RWPE2 (cell line): ENCODE data around the gene POGZ.

Experiments
- ATAC-seq: fragments of 200-7000 bp; cut with Tn5 transposase; 3 replicates; pipeline ENCODE4 v1.9.1; 2021; ENCODE audit warnings: low read depth
- DNase-seq: peaks from one replicate; pipeline ENCODE4 v3.0.0-alpha.2; 2020; ENCODE audit warnings: low spot score
- H3K27ac ChIP-seq: fragments of 450-650 bp; 2 replicates; pipeline ENCODE4 v1.5.1; 2017; ENCODE audit warnings: mild to moderate bottlenecking; ENCODE audit not compliant: poor library complexity, severe bottlenecking
- H3K27me3 ChIP-seq: fragments of 250-450 bp; sonication (Bioruptor Pico); 2 replicates; pipeline ENCODE4 v1.5.1; 2021; ENCODE audit warnings: mild to moderate bottlenecking, moderate library complexity; ENCODE audit not compliant: insufficient read depth, poor library complexity, severe bottlenecking
- H3K36me3 ChIP-seq: fragments of 250-450 bp; sonication (Bioruptor Pico); 2 replicates; pipeline ENCODE4 v1.5.1; 2020; ENCODE audit warnings: low read depth, mild to moderate bottlenecking, moderate library complexity
- H3K4me1 ChIP-seq: fragments of 250-450 bp; sonication (Bioruptor Pico); 2 replicates; pipeline ENCODE4 v1.5.1; 2021; ENCODE audit warnings: mild to moderate bottlenecking, moderate library complexity; ENCODE audit not compliant: insufficient read depth, poor library complexity, severe bottlenecking
- H3K4me3 ChIP-seq: fragments of 250-450 bp; sonication (Bioruptor Pico); 2 replicates; pipeline ENCODE4 v1.5.1; 2021; ENCODE audit warnings: mild to moderate bottlenecking, moderate library complexity; ENCODE audit not compliant: severe bottlenecking
- H3K9me3 ChIP-seq: fragments of 250-450 bp; sonication (Bioruptor Pico); 2 replicates; pipeline ENCODE4 v1.5.1; 2021; ENCODE audit warnings: mild to moderate bottlenecking, moderate library complexity; ENCODE audit not compliant: severe bottlenecking
- TF ChIP-seq, protein P1 (sequence below): fragments of 450-650 bp; IDR thresholded peaks from one replicate; pipeline ENCODE4 v1.5.1; 2017; ENCODE audit warnings: mild to moderate bottlenecking, moderate library complexity; ENCODE audit not compliant: poor library complexity, severe bottlenecking

The POGZ gene

DNA sequence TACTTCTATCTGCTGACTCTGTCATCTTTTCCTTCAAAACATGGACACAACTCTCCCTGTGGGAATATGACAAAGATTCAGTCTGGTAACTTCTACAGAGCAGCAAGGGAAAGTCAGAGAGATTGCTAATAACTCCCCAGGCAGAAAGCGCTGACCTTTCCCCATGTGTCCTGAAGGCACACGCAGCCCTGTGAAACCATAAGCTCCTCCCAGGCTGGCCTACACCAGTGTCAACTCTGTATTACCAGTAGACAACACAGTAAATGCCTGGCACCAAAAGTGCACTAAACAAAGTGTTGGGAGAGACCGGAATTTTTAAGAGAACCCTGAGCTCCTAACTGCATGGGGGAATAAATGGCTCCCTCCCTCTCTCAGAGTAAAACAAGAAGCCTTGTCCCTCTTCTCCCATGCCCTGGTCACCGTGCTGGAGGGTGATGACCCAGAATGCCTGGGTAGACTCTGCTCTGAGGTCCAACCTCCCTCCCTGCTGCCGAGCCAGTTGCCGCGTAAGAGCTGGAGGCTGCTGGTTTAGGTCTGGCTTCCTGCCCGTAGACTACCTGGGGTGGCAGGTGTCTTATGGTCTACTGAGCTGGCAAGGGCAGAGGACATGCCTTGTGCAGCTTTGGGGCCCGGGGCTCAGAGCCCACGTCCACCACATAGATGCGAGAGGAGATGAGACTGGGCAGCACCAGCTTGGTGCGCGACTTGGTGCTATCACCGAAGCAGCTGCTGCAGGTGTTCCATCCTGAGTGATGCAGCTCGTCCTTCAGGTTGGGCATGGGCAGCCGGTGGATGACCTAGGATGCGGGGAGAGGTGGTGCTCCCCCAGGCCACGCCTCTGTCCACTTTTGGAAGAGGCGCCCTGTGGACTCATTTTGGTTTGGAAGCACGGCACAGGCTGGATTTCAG, 90.6 kb downstream of the POGZ start:
- no peaks in the 10 kb centered on the region for H3K36me3 ChIP-seq
- ATAC-seq, result no peak
- TF ChIP-seq, protein P1, sequence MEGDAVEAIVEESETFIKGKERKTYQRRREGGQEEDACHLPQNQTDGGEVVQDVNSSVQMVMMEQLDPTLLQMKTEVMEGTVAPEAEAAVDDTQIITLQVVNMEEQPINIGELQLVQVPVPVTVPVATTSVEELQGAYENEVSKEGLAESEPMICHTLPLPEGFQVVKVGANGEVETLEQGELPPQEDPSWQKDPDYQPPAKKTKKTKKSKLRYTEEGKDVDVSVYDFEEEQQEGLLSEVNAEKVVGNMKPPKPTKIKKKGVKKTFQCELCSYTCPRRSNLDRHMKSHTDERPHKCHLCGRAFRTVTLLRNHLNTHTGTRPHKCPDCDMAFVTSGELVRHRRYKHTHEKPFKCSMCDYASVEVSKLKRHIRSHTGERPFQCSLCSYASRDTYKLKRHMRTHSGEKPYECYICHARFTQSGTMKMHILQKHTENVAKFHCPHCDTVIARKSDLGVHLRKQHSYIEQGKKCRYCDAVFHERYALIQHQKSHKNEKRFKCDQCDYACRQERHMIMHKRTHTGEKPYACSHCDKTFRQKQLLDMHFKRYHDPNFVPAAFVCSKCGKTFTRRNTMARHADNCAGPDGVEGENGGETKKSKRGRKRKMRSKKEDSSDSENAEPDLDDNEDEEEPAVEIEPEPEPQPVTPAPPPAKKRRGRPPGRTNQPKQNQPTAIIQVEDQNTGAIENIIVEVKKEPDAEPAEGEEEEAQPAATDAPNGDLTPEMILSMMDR, result no peak
- H3K4me3 ChIP-seq, result no peak overlapping the region
- DNase-seq, result no peak
- no peak overlapping the region for H3K27ac ChIP-seq
- no peaks in the 10 kb centered on the region for H3K4me1 ChIP-seq
- no peaks in the 10 kb centered on the region for H3K9me3 ChIP-seq
- H3K27me3 ChIP-seq, result no peaks in the 10 kb centered on the region

DNA sequence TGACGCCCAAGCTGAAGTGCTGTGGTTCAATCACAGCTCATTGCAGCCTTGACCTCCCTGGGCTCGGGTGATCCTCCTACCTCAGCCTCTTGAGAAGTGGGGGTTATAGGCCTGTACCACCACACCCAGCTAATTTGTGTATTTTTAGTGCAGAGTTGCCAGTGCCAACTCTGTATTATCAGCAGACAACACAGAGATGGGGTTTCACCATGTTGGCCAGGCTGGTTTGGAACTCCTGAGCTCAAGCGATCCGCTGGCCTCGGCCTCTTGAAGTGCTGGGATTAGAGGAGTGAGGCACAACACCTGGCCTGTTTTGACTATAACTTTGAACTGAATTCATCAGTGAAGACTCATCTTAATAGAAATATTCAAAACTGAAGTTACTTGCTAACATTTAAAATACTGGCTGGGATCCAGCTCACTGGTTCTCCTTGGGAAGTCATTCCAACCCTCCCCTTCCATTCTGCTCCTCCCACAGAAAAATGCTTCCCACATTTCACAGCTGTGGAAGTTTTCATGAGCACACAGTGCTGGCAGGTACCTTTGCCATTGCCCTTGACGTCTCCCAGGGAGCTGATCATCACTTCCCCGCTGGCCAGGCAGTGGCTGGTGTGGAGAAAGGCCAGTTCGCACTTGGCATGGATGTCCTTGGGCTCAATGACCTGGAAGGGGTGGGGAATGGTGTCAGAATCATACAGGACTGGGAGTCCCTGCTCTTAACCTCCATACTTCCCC, 91.5 kb downstream of the POGZ start:
- no peak for DNase-seq
- TF ChIP-seq, protein P1, result no peak
- Histone ChIP-seq H3K36me3 (no peaks in the 10 kb centered on the region), H3K9me3 (peaks cover under 1% of the 10 kb centered on the region), H3K27me3 (no peaks in the 10 kb centered on the region), H3K27ac (no peak overlapping the region), H3K4me3 (no peak overlapping the region), H3K4me1 (no peaks in the 10 kb centered on the region)
- no peak for ATAC-seq

DNA sequence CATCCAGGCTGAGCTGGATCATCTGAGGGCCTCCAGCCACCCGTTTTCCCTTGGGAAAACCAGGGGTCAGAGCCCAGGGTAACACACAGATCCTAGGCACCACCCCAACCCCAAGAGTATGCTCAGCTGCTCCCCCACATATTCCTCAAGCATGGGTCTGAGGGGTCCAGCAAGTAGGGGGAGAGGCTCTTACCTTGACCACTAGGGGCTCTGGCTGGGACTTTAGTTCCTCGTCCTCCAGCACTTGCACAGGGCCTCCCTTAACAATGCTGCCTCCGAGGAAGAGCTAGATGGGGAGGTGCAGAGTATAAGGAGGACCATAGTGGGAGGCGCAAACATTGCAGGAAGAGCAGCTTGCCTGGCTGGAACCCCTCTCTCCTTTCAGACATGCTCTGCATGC, 94.3 kb downstream of the POGZ start:
- no peaks in the 10 kb centered on the region for H3K27me3 ChIP-seq
- H3K27ac ChIP-seq, result no peak overlapping the region
- H3K4me3 ChIP-seq, result no peak overlapping the region
- no peaks in the 10 kb centered on the region for H3K36me3 ChIP-seq
- peaks cover 8% of the 10 kb centered on the region for H3K9me3 ChIP-seq
- TF ChIP-seq, protein P1, result no peak
- DNase-seq, result no peak
- ATAC-seq, result no peak
- H3K4me1 ChIP-seq, result no peaks in the 10 kb centered on the region

DNA sequence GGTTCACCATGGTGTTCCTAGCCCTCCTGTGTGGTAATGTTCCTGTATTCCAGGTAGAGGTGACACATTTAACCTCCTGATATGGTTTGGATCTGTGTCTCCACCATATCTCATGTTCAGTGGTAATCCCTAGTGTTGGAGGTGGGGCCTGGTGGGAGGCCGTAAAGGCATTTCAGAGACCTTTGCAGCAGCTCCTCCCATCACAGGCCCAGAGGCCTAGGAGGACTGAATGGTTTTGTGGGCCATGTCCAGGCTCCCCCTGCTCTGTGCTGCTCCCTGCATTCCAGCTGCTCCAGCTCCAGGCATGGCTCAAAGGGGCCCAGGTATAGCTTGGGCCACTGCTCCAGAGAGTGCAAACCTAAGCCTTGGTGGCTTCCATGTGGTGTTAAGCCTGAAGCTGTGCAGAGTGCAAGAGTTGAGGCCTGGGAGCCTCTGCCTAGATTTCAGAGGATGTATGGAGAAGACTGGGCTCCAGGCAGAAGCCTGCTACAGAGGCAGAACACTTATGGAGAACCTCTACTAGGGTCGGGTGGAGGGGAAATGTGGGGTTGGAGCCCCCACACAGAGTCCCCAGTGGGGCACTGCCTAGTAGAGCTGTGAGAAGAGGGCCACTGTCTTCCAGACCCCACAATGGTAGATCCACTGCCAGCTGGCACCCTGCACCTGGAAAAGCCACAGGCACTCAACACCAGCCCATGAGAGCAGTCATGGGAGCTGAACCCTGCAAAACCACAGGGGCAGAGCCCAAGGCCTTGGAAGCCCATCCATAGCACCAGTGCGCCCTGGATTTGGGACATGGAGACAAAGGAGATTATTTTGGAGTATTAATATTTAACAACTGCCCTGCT, 96.8 kb downstream of the POGZ start:
- no peak for DNase-seq
- H3K9me3 ChIP-seq, result peaks cover 8% of the 10 kb centered on the region
- H3K27me3 ChIP-seq, result no peaks in the 10 kb centered on the region
- TF ChIP-seq, protein P1, result no peak
- ATAC-seq, result no peak
- H3K4me3 ChIP-seq, result no peak overlapping the region
- H3K27ac ChIP-seq, result no peak overlapping the region
- H3K36me3 ChIP-seq, result no peaks in the 10 kb centered on the region
- H3K4me1 ChIP-seq, result no peaks in the 10 kb centered on the region
